HG03175 (cell line): Measurements from ENCODE around the gene CEP152.
"Not testable (repeated sequence)": the region's sequence is repeated elsewhere in the genome, so short reads cannot be mapped to it uniquely, and the experiment has no call there.

Experiments
- ATAC-seq: cut with Tn5 transposase; IDR thresholded peaks from one replicate; pipeline ENCODE4 v1.9.1; 2021; ENCODE audit warnings: mild to moderate bottlenecking, moderate library complexity; ENCODE audit not compliant: unreplicated experiment

The CEP152 gene

GRCh38 chr15:48814286-48814685 lies 3.4 kb upstream of the CEP152 start:
- no peak for ATAC-seq

DNA sequence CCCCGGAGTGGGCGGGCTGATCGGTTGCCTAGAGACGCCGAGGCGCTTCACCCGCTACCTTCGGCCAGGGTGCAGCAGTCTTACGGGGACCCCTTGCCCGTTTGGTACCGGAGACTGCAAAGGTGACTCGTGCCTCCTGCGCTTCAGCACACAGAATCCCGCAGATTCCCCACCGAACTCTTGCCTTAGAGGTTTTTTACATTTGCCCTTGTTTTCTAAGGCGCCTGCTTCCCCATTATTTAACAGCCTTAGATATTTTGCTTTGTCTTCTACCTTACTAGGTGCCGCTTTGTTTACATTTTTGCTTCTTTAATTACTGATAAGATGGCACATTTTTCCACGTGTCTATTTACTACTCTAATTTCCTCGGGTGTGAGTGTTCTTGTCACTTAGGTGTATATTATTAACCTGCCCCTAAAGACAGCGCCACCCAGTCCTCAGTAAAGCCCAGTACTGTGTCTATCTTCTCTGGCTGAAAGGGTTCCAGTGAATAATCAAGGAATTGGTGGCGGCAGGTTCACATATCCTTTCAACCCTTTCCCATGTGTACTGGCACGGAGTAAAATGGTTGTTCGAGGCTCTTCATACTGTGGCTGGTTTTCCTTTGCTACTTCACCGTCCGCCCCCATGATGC lies 573 bp upstream of the CEP152 start:
- peak; percentile 1 for ATAC-seq

DNA sequence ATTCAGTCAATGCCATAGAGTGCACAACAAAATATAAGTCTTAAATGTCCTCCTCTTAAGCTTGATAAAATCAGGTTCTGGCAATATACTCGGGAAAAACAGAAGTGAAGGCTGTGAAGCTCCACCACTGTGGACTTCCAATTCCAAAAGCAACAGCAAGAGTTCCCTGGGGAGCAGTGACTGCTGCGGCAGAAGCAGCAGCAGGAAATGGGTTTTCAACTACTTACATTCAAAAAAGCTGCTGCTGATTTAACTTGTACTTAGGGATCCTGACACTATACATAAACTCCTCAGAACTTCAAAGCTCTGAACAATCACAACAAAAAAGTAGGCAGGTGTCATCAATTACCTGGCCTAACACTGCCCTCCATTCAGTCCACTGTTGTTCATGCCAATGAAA lies 4.7 kb downstream of the CEP152 start:
- ATAC-seq = no peak

DNA sequence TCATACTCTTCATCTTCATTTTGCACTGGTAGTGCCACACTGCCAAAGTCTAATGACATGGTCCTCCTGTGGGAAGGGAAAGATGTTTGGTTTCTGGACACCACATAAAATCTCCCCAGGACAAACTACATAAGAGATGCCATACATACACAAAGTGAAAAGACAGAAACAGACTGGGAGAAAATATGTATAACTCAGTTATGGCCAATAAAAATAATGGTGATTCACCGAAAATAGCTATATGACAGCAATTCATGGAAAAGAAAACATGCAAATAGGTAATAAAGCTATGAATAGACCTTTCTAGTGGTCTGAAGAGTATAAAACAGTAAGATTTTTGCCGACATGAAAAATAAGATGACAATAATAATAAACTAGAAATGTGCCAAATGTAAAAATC lies 5.3 kb downstream of the CEP152 start:
- no peak for ATAC-seq

- no peak for ATAC-seq
Measured at GRCh38 chr15:48803877-48804276, 7.0 kb downstream of the CEP152 start.

DNA sequence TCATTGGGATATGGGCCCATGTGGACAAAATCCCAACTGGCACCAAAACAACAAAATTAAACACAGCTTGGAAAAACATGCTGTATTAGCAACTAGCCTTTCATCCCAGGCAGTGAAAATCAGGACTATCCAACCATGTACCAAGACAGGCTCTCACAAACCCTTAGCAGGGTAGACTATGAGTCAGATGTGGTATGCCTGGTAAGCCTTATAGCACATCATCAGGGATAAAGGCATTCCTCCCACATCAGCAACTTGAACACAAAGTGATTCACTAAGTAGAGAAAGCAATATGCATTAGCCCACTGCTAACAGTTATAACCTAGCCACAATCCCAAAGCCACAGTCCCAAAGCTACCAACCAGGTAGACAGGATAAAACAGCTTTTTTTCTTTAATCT lies 8.0 kb downstream of the CEP152 start:
- no peak for ATAC-seq

DNA sequence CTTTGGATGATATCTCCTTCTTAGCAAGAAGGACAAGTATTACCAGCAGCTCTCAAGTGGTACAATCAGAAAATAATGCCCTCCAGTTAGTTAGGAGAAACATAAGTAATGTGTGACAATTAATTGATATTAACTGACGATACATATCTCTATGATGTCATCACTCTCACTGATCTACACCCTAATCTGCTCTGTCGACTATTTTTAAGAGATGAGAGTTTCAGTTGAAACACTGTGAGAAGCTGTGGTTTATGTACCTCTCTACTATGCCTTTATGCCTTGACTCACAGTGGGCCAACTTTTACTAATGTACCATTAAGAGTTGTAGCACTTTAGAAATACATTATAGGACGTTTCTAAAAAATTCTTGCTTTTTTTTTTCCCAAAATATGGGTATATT lies 8.6 kb downstream of the CEP152 start:
- peak; percentile 40 for ATAC-seq

DNA sequence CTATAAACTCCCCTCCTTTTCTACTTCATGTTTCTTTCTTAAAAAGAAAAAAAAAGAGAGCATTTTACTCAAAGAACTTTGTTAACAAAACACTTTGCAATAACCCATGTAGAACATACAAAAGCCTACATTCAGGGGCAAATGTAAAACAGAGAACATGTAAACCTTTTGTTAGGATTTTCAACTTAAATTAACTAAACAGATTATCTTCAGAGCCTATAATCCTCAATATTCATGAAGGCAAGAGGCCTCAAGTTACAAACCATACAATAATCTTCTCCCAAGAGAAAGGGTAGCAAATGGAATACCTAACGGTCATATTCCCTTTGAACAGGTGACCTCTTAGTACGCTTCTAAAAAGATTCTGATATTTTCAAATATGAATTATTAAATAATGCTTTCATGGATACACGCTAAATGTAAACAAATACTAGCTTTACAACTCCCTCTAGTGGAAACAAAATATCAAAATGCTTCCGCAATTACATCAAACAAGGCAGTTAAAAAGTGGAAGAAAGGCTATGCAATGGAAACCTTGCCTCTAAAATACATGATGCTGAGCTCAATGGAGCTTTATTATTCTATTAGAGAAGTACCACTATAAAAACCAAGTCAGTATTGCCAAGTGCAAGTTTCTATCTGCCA lies 9.9 kb downstream of the CEP152 start:
- no peak for ATAC-seq

- ATAC-seq = no peak
Measured at GRCh38 chr15:48800245-48800644, 10.6 kb downstream of the CEP152 start.

- ATAC-seq = no peak
Measured at GRCh38 chr15:48798319-48798718, 12.6 kb downstream of the CEP152 start.

GRCh38 chr15:48796930-48797329 lies 13.9 kb downstream of the CEP152 start:
- peak; percentile 48 for ATAC-seq

GRCh38 chr15:48796521-48796920 lies 14.3 kb downstream of the CEP152 start:
- ATAC-seq = no peak

- ATAC-seq = no peak
Measured at GRCh38 chr15:48795901-48796300, 15.0 kb downstream of the CEP152 start.

DNA sequence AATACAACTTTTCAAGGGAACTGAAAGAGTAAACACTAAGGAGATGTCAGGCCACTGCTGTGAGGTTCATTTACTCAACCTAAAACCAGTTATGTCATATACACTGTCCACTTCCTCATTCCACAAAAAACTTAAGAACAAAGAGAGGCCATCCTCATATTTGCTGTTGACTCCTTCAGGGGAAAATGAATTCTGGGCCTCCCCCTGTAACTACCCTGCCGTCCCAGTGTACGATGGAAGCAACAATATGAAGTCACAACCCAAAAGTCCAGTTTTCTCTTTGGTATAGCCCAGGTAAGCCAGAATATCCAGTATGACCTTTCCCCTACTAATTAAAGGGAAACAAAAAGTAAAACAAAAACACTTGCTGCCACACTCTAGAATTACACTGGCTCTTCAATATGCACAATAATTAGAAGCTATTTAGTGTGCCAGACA lies 16.2 kb downstream of the CEP152 start:
- peak; percentile 93 for ATAC-seq

GRCh38 chr15:48792408-48792807 lies 18.5 kb downstream of the CEP152 start:
- no peak for ATAC-seq

DNA sequence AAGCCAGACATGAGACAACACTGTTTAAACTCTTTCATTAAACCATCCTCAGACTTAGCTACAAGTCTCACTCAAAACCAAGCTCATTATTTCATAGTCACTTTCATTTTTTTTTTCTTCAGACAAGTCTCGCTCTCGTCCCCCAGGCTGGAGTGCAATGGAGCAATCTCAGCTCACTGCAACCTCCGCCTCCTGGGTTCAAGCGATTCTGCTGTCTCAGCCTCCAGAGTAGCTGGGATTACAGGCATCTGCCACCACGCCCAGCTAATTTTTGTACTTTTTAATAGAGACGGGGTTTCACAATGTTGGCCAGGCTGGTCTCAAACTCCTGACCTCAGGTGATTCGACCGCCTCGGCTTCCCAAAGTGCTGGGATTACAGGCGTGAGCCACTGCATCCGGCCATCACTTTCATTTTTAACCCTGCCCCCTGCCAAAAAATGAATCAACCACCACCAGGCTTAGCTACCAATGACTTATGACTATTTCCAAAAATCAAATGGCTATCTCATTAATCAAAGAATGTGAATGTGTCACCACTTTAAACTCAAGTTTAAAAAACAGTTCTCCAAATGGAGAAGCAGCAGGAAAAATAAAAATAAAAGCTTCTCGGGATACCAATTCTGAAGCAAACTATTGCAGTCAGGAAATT lies 20.3 kb downstream of the CEP152 start:
- not testable (repeated sequence) for ATAC-seq

DNA sequence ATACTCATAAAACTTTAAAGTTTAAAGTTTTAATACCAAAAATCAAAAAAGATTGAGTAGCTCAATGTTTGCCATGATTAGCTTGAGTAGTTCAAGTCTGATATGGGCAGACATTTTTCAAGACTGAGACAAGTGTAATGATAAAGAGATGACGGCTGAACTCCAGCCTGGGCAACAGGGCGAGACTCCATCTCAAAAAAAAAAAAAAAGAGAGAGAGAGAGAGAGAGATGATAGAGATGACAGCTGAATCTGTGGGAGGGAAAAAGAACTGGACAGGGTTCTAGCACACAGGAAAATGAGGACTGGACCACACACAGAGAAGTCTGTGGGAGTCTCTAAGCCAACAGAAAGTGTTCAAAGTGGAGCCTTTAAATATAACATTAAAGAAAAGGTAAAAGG lies 25.2 kb downstream of the CEP152 start:
- ATAC-seq = no peak

GRCh38 chr15:48785195-48785594 lies 25.7 kb downstream of the CEP152 start:
- no peak for ATAC-seq

DNA sequence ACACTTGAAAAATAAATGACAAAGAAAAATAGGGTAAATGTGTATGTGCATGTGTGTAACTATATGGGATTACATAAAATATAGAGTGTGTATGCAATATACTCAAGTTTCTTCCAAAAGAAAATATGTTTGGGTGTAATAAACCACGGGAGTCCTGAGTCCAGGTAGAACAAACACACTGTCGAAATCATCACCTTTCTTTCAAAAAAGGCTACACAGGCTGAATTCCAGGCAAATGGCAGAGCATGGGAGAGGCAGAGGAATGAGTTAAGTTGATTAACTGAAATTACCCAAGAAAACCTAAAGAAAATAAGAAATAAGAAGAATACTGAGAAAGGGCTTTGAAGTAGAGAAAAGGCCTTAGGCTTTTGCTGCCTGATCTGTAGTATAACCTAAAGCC lies 26.1 kb downstream of the CEP152 start:
- no peak for ATAC-seq

DNA sequence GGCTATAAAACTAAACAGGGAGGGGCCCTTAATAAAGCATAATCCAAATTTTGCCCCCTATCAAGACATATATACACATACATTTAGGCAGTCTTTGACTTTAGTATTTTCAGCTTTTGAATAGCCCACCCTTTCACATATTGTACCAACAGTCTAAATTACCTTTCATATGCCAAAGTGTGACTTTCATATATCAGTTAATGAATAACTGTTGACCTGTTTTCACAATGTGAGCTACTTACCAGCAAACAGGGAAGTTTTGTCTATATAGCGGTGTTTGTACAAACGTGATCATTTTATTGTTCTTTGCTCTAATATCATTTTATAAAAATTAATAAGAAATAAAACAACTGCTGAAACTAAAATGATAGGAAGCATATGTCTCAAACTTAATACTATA lies 28.0 kb downstream of the CEP152 start:
- ATAC-seq = peak; percentile 65

- ATAC-seq = no peak
Measured at GRCh38 chr15:48781481-48782081, 29.3 kb downstream of the CEP152 start.

- ATAC-seq = no peak
Measured at GRCh38 chr15:48781017-48781416, 29.9 kb downstream of the CEP152 start.
